Colon (tissue), 2 donors: ENCODE measurements around the gene RXRG.
"Not testable (repeated sequence)": the region's sequence is repeated elsewhere in the genome, so short reads cannot be mapped to it uniquely, and the experiment has no call there.

Source experiments
- FAIRE-seq: peaks from 2 replicates; lab custom pipeline; 2012; peaks lifted over from hg19 to GRCh38; lab: Jason Lieb, UNC
- donor health status: control.
- donor health status: control.

Gene RXRG

DNA sequence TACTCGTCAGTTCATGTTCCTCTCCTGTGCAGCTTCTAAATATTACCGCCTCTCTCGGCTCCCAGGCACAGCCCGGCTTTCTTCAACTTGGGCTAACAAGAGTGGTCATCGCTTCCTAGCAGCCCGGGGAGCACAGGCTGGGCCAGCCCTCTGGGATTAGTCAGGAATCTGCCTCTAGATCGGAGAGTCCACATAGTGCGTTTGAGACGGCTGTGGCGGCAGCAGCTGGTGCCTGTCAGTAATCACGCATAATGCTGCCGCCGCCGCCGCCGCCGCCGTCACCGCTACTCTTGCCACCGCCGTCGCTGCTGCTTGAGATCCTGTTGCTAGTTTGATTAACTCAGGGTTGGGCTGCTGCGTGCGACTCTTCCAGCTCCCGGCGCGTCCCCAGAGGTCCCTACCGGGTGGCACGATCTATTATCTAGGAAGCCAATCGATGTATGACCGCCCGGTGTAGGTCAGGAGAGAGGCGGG lies at the start of gene RXRG:
TSS of gene RXRG (minus strand) at position 230 of the 474 bp plus-strand sequence. CDS start 233 bp downstream, outside the sequence.
- FAIRE-seq = no peak

DNA sequence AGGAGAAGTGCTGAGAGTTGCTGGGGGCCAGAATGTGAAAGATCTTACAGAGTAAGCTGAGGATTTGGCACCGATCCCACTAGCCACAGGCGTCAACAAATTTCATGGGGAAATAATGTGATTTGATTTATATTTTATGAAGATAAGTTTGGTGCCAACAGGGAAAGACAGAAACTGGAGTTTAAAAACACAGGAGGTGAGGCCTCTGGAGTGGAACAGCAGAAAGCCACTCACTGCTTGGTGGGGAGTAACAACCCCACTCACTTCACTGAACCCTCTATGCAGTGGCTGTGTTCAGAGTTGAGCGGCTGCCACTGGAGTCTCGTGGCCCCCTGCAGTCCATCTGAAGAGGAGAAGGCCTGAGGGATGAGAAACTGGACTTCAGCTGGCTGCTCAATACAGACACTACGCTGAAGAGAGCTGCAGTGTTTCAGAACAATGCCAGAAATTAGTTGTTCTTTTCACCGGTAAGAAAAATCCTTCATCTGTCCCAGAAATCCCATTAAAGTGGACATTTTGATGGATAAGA lies 48.0 kb upstream of the RXRG start:
- no peak for FAIRE-seq

DNA sequence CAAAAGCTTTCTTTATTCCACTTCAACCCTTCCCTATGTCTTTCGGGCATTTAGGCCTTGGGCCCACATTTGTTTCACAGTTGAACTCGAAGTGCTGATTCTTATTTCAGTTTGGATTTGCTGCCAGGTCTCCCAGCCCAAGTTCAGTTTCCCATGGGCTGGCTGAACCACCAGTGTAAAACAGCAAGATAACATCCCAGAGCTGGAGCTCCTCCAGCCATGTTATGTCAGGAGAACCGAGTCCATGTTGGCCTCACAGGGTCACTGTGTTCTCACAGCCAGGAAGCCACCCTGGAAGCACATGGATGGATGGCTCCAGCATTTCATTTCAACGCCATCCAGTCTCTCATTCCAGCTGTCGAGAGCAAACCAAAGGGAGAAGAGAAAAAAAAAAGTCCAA lies 45.2 kb upstream of the RXRG start:
- FAIRE-seq = no peak

DNA sequence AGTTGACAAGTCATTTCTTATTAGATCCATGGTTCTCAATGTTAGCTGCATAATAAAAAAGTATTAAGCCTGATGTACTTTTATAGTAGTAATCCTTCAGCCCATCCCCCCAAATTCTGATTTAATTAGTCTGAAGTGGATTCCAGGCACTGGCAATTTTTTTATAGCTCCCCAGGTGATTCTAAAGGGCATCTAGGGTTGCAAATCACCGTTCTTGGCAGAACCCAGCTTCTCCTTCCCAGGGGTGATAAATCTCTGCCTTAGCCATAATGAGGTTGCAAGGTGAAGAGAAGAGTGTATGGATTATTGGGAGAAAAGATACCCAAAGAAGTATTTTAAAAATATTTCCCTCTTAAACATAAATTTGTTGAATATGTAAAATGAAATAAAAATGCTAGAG lies 43.0 kb upstream of the RXRG start:
- FAIRE-seq = no peak

DNA sequence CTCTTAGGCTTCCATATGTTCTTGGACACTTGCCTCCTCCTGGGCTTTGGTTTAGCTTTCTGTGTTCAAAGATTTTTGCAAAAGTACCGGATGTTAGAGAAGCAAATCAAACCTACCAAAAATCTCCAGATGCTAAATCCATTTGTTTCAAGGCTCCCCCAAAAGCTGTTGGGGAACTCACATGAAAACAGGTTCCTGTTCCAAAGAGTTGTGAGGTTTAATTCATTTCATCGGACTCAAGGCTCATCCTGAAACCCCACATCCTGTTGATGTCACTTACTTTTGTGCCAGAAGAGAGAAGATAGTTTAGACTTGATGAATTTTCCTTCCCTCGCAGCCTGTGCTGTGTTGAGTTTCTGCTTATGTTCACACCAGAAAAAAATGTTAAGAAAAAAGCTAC lies 41.7 kb upstream of the RXRG start:
- FAIRE-seq = no peak

DNA sequence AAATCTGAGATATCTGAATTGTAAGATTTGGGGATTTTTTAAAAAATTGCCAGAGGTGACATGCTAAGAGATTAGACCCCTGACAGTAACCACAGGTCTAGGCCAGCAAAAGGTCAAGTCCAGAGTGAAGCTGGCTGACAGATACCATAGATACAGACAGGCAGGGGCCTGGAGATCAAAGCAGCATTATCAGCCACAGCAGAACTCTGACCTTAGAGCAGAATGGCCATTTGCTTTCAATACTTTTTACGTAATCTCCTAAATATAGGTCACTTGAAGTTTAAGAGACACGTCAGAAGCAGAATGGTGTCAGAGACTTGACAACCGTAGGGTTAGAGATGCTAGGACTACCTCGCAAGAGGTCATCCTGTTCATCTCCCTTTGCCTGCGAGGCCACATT lies 40.8 kb upstream of the RXRG start:
- no peak for FAIRE-seq

DNA sequence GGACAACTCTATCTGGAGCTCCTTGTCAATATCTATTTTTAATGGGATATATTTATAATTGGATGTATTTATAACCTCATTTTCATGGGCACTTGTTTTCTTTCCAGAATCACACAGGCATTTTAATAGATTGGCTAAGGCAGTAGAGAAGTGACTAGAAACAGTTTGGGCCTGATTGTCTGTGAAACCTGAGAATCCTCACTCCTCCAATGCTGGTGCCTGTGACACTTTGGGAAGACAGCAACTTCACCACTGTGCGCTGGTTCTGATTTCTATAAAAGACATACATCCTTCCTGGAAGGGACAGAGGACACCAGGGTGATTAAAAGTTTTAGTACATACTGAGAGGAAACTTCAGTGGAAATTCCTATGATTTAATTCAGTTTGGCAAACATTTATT lies 39.6 kb upstream of the RXRG start:
- no peak for FAIRE-seq

DNA sequence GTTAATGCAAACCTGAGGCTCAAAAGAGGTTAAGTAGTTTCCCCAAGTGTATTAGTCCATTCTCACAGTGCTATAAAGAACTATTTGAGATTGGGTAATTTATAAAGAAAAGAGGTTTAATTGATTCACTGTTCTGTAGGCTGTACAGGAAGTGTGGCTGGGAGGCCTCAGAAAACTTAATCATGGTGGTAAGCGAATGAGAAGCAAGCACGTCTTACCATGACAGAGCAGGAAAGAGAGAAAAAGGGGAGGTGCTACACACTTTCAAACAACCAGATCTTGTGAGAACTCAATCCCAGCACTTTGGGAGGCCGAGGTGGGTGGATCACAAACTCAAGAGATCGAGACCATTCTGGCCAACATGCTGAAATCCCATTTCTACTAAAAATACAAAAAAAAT lies 38.5 kb upstream of the RXRG start:
- FAIRE-seq = no peak

DNA sequence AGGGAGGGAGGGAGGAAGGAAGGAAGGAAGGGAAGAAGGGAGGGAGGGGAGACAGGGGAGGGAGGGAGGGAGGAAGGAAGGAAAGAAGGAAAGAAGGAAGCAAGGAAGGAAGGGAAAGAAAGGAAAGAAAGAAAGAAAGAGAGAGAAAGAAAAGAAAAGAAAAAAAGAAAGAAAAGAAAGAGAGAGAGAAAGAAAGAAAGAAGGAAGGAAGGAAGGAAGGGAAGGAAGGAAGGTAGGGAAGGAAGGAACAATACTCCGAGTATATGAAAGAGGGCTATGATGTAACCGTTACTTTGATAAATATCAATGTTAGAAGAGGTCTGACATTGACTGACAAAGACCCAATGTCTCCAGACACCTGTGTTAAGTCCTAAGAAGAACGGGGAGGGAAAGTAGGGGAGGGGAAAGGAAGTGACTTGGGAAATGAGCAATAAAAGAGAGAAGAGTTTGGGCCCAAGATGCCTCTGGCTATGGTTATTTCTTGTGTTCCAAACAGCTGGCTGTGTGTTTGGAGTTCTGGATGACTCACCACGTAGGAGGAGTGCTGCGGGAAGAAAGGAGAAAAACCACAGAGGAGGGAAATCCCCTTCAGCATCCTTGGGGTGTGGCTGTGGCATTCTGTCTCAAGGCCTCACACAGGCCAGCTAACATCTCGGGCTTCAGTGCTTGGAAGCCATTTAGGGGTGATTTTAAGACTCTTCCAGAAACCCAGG lies 37.0 kb upstream of the RXRG start:
- FAIRE-seq = no peak

DNA sequence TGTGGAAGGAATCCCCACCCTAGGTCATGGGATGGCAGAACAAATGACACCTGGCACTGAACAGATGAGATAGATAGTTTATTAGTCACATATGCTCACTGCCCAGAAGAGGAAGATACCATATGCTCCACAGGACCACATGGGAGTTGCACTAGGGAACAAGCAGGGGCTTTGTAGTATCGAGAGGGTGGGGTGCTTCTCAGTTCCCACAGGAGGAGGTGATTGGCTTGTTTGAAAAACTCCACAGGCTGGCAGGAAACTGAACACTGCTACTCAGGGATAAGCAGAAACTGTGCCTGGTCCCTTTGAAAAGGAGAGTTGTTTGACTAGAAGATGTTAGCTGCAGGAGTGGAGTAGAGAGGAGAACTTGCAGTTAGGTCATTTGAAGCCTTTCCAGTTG lies 31.9 kb upstream of the RXRG start:
- FAIRE-seq = no peak

DNA sequence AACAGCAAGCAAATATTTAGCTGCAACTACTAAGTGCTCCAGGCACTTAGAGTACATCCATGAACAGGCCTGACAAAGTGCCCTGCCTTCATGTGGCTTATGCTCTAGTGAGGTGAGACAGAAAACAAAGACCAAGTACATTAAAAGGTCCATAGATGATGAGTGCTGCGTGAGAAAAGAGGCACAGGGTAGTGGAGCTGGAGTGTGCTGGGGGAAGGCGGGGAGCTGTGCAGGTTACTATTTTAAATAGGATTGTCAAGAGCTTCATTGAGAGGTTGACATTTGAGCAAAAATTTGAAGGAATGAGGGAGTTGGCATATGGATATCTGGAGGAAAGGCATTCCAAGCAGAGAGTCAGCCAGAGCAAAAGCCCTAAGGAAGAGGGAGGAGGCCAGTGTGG lies 29.3 kb upstream of the RXRG start:
- no peak for FAIRE-seq

DNA sequence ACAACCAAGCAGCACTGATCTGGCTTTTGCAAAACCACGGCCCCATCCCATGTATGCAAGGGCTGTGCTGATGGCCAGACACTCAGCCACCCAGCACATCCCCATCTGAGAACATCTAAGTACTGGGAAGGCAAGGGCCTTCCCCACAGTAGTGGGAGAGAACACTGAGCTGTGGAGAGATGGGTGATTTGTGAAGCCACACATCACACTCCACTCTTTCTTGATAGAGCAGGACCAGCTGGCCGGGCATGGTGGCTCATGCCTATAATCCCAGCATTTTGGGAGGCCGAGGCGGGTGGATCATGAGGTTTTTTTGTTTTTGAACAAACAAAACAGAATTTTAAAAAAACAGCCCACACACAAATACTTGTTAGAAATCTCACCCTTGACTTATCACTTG lies 28.2 kb upstream of the RXRG start:
- FAIRE-seq = no peak

DNA sequence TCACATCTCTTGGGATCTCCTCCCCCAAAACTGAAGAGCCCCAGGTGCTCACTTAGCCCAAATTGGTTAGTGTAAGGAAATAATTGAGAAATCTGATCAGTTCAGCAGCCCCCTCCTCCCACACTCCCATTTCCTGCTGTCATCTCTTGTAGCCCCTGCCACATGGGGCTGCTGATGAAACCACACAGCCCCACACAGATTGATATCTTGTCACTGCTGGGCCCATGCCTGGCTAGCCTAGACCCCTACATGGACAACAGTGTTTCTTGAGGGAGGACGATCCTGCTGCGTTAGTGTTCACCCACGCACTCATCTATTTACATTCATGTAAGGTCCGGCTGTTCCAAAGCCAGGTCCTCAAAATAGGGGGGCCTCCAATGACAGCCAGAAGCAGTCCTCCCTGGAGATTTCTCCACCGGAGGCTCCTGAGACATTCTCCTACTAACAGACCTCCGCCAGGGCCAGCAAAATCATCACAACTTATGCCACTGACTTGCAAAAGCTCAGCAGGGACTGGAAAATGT lies 23.9 kb upstream of the RXRG start:
- FAIRE-seq = no peak

DNA sequence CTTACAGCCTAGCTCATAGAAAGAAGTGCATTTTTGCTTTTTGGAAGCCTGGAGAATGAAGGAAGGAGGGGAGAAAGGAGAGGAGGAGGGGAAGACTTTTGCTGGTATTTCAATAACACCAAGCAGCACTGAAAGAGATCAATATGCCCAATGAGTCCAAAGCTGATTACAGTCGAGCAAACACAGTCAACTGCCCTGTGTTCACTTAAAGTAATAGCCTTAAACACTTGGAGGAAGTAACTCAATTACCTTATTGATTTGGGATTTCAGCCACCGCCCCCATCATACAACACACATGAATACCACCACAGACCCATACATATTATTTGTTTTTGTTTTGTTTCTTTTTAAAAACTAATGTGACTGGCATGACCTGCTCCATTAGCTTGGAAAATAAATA lies 23.3 kb upstream of the RXRG start:
- no peak for FAIRE-seq

DNA sequence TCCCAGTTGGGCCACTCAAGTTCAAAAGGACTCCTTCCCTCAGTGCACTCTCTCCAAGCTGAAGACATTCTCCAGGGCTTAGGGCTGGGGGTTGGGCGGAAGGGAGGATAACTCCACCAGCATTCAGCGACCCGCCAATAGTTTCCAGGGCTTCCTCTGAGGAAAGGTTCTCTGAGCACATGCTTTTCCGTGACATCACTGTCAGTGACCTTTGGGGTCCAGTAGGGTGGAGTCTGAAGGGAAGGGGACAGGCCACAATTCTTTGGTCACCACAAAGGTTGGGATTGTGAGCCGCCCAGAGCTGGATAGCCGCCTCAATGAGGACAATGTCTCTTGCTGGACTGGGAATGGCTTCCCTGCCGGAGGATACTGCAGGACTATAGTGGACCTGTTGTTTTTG lies 22.8 kb upstream of the RXRG start:
- no peak for FAIRE-seq

DNA sequence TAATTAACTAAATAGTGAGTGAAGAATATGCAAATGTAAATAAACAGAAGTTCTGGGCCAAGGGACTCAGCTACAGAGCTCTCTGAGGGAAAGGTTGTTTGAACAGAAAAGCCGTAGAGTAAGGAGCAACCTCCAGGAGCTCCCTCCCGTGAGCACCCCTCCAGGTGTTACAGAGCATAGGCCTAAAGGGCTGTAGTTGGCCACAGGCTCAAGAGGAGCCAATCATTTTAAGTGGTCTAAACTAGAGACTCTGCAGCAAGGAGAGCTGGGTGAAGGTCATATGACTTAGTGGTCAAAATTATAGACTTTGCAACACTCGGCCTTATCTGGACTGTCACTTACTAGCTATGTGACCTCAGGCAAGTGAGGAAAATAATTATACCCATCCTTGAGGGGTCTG lies 19.1 kb upstream of the RXRG start:
- FAIRE-seq = no peak

DNA sequence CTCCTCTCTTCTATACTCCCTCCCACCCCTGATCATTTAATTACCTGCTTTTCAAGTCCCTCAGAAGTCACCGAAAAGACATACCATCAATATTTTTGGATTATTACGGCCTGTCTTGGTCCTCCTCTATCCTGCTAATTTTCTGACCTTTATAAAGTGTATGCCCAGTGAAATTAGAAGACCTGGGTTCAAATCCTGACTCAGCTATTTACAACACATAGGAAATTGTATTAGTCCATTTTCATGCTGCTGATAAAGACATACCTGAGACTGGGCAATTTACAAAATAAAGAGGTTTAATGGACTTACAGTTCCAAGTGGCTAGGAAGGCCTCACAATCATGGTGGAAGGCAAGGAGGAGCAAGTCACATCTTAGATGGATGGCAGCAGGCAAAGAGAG lies 14.8 kb upstream of the RXRG start:
- FAIRE-seq = not testable (repeated sequence)

DNA sequence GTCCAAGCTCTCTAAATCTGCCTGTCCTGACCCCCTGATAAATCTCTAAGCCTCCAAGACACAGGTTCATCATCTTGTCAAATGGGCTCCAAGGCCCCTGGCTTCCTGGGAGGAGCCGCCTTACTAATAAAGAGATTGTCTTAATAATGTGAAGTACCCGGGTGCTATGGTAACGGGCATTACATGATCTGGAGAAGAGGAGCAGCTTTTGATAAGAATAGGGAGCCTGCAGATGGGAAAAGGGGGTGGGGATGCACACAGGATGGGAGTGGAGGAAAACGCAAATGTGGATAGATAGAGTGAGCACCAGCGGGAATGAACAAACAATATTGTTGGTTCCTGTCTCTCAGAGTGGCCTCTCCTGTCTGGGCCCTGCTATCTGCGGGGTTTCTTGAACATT lies 11.9 kb upstream of the RXRG start:
- no peak for FAIRE-seq

DNA sequence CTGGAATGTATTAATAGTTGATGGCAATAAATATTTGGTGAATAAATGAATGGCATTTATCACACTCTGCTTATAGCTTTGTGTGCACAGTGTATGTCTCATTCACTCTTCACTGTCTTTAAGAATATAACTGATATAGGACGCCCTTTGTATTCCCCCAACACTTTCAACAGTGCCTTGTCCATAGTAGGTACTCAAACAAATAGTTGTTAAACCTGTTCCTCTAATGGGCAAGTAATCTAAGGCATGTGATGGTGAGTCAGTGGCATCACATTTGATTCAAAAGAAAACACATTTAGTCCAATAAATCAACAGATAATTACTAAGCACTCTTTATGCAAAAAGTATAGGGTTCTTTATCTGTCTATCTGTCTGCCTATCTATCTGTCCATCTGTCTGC lies 11.2 kb upstream of the RXRG start:
- no peak for FAIRE-seq

DNA sequence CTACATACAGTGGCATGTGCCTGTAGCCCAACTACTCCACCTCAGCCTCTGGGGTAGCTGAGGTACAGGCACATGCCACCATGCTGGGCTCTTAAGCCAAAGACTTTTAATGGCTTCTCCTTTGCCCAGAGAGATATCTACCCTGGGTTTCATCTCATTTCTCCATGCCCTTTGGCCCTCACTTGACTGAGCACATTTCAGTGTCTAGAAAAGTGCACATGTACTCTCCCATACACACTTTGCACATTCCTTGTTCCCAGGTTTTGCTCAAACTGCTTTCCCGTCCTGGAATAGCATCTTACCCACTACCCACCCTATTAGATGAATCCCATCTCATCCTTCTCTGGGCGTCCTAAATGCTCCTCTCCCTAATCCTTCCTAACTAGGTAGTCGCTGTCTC lies 10.2 kb upstream of the RXRG start:
- FAIRE-seq = no peak

DNA sequence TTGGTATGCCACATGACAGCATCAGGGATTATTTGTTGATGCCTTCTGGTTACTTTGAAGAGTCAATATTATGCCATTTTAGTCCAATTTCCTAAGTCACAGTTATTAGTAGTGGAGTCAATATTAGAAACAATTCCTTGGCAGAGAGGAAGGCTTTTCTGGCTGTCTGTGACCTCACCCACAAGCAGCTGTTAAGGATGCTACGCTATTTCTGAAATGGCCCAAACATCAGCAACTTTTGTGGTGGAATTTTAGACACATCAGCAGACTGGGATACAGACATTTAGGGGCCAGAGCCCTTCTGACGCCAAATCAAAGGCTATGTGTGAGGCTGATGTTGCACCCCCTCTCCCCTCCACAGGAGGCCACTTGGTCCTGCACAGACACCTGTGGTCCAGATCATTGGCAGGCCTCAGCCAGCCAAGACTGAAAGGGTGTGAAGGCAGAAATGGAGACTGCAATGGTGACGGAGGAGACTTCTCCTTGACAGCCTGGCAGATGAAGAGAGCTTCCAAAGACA lies 9.2 kb upstream of the RXRG start:
- no peak for FAIRE-seq

DNA sequence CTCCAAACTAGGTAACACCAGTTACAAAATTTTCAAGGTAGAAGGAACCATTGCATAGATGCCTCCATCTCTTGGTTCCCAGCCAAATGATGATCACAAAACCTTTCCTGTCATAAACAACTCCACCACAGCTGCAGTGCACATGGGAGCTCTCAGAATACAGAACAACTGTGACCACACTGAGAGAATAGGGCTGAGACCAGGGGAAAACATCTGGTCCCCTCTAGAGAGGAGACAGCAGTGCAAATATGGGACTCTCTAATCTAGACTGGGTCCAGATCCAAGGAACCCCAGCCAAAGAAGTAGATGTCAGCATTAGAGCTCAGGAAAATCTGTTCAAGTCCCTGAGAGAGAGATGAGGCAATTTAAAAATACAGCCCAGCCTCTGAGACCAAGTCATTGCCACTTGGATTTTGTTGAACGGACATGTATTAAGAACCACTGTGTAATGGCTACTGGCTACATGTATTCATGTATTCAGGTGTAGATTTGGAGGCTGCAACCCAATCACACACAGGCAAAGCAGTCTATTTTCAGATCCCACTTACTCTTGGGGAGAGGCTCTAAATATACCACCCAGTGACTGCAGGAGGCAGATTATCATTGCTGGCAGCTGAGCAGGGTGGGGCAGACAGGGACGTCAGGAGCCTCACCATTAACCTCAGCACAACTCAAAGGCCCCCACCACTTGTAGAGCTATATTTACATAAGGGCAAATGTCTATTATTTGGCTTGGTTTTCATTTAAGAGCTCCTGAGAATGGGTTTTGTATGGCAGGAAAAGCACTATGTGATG lies 7.6 kb upstream of the RXRG start:
- no peak for FAIRE-seq

DNA sequence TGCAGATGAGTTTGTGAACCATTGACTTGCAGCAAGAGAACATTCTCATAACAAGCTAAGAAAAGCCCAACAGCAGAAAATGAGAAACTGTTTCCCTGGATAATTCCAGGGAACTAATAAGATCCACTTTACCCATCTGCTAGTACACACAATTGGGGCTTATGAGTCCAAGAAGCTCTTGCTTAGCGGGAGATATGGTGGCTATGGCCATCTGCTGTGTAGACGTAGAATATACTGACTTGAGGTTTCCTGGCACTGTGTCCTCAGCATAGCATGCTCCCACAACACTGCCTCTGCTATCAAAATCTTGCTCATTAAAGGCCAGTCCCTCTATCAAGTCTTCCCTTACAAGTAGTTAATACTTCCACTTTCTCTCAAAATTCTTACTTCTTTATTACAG lies 6.8 kb upstream of the RXRG start:
- FAIRE-seq = no peak
